HT-29 (cell line): ENCODE measurements around the gene RBM20. TPM values are rescaled to one million over a fixed set of nuclear protein-coding genes. Genes with fewer than 3 reads are reported as not detected.
"Not testable (repeated sequence)": the region's sequence is repeated elsewhere in the genome, so short reads cannot be mapped to it uniquely, and the experiment has no call there.

Experiments
- DNase-seq: peaks from one replicate; pipeline ENCODE4 v3.0.0-alpha.2; 2015; ENCODE audit warnings: low spot score
- total RNA-seq: library from RNA; depleted of rRNA; stranded (reverse); fragments of >200 nt; shearing (Covaris generic); gene quantifications from 2 replicates; pipeline ENCODE4 v1.2.3, GENCODE V29; 2014; rRNA removed

Gene RBM20
- 0.13 TPM in 1 of 2 replicates, not detected in the other for total RNA-seq

DNA sequence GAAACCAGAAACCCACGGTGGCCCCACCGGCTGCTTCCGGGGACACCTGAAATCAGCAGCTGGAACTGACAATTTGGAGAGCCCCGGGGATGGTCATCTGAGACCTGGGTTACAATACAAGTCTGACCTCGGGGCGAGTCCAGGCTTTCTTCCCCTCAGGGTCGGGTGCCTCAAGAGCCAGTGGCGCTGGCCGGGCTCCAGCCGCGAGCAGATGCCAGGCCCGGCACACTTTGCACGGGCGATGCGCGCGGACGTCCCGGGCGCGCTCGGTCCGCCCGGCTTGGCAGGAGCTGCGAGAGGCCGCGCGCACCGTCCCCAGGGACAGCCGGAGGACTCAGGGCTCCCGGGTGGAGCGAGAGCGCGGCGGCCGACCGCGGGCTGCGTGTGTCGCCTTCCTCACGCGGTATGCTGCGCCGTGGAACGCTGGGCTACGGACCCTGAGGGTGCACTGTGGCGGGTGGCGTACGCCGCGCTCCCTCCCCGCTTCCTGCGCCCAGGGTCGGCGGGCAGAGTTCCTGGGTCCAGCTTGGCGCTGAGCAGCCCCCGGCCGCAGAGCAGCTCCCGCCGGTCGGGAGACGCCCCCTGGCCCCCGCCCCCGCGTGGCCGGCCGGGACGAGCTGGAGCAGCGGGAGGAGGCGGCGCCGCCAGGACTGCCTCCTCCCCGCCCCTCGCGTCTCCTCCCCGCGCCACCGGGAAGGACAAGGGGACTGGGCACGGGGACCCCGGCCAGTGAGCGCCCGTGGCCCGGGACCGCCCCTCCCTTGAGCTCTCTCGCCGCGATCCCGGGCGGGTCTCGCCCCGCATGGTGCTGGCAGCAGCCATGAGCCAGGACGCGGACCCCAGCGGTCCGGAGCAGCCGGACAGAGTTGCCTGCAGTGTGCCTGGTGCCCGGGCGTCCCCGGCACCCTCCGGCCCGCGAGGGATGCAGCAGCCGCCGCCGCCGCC, at the start of gene RBM20:
Gene RBM20, plus strand, starts transcription at position 684 of the 945 bp plus-strand sequence. Its CDS starts 119 bp downstream, at position 803.
- no peak for DNase-seq

DNA sequence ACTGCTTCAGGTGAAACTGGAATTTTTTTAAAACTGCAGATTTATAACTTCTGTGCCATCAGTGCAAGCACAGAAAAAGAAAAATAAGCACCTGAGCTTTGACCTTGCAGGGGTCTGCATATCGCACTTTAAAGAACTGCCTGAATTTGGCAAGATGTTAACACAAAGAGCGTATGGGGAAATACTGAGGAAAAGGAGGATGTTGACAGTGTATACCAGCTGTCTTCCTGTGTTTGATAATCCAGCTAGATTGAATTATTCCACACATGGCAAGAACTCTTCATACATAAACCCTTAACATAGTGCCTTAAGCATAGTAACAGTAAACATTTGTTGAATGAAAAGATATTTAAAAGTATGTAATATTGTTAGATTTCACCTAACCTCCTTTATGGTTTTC, 46.7 kb upstream of the RBM20 start:
- no peak for DNase-seq

DNA sequence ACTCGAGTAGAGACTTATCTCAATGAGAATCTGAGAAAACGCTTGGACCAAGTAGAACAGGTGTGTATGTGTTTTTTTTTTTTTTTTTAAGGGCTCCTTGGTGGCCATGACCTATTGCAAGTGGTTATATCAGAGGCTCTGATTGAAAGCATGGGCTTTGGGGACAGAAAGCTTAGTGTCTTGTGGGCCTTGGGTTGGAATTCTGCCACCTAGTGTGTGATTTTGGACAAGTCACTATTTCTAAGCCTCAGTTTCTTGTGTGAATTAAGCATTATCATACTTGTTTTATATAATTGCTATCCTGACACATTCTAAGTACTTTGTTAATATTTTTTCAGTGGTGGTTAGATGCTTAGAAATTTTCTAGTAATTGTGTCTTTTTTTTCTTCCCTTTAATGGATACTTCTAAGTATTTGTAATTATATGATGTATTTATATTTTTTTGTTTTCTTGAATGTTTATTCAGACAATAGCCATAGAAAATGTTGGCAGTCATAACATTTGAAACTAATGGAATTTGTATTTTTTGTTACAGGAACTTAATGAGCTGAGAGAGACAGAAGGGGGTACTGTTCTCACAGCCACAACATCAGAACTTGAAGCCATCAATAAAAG, 43.5 kb upstream of the RBM20 start:
- DNase-seq: peak; percentile 79

DNA sequence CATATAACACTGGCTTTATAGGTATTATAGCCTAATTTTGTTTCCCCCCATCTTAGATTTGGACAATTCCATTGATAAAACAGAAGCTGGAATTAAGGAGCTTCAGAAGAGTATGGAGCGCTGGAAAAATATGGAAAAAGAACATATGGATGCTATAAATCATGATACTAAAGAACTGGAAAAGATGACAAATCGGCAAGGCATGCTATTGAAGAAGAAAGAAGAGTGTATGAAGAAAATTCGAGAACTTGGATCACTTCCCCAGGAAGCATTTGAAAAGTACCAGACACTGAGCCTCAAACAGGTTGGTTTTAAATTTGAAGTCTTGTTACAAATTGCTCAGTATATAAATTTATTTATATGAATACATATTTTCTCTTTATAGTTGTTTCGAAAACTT, 42.6 kb upstream of the RBM20 start:
- DNase-seq: no peak

DNA sequence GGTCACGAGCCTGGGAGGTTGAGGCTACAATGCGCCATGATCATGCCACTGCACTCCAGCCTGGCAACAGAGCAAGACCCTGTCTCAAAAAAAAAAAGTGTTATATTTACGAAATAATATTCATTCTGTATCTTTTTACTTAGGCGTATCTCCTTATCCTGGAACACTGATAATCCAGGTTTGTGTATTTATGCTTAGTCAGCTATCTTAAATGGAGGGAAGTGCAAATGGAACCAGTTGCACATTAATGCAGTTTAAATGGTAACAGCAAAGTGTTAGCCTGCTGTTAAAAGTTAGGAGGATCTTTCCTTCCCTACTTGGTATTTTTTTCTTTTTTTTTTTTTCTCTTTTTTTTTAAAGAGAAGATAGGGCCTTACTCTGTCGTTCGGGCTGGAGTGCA, 36.0 kb upstream of the RBM20 start:
- no peak for DNase-seq

DNA sequence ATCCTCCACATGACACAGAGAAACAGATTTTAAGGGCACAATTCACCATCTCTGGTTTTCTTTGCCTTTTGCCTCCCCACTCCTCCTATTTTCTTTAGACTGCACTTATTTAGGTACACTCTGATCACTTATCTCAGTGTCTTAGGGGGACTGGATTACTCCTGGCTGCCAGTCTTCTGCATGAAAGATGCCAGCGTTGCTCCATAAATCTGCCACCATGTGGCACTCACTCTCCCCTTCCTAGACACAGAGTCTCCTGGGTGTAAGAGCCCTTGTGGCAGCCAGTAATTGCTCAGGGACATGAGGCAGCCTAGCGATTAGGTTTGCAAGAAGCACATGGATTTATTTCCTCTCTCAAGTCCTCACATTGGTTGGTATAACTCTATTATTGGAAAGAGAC, 34.5 kb upstream of the RBM20 start:
- DNase-seq: peak; percentile 19

DNA sequence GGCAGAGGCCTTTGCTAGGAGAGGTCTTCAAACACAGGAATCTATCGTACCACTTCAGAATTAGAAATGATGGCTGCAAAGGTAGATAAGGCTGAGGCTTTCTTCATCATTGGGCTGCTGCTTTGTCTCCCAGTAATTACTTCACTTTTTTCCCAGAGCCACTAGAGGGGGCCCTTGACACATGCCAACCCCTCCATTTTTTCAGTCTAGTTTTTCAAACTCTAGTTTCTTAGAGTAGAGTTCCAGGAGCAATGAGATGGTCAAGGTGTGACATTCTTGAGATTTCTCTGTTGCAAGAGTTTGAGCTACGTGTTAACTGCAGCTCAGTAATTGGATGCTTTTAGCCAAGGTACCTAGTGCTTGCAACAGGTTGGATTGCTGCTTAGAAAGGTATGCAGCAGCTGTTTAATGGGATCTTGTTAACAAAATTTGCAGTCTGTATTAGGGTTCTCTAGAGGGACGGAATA, 33.8 kb upstream of the RBM20 start:
- peak; percentile 74 for DNase-seq

DNA sequence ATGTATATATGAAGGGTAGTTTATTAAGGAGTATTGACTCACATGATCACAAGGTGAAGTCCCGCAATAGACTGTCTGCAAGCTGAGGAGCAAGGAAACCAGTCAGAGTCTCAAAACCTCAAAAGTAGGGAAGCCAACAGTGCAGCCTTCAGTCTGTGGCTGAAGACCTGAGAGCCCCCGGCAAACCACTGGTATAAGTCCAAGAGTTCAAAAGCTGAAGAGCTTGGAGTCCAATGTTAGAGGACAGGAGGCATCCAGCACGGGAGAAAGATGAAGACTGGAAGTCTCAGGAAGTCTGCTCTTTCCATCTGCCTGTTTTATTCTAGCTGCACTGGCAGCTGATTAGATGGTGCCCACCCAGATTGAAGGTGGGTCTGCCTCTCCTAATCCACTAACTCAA, 33.4 kb upstream of the RBM20 start:
- DNase-seq: not testable (repeated sequence)

DNA sequence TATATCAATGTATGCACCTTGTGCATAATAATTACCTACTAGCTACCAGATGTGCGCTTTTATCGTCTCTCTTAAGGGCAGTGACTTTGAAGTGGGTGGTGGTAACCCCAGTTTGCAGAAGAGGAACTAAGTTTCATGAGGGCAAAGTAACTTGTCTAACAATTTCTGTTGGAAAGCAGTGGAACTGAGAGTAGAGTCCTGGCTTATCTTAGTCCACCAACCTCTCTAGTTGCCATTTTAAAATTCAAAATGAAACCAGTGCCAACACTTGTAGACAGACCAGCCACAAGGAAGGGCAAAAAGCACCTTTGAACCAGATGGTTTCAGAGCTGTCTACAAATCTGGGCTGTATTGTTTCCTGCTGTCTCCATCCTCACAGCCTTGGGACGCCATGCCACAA, 32.0 kb upstream of the RBM20 start:
- DNase-seq: no peak

DNA sequence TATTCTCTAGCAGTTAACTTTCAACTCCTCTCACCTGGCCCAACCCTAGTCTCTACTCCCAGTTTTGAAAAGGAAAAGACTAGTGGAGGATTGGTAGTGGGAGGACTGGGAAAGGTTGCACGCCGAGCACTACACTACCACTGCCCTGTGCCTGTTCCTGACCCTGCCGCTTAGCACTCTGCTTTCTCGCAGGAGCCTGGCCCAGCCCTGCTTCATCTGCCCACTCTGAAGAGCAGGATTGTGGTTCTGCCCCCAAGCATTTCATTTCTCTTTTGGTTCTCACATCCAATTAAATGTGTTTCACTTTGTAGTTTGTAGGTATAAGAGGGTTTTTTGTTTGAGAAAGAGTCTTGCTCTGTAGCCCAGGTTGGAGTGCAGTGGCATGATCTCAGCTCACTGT, 31.5 kb upstream of the RBM20 start:
- no peak for DNase-seq

DNA sequence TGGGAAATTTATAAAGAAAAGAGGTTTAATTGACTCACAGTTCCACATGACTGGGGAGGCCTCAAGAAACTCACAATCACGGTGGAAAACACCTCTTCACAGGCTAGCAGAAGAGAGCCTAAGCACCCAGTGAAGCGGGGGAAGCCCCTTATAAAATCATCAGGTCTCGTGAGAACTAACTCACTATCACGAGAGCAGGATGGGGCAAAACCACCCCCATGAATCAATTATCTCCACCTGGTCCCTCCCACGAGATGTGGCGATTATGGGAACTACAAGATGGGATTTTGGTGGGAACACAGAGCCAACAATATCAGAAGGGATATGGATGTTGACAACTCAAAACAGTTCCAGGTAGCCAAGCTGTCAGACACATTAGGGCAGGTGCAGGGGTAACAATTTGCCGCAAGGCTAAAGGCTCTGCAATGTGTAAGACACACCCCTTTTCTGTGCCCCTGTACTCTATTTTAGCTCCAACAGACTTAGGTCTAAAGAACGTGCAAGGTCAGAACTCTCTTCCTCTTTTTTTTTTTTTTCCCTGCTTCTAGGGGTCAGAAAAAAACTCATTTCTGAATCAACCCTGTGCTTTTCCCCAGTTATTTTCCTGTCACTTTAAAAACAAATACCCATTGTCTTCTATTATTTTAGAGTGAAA, 30.7 kb upstream of the RBM20 start:
- no peak for DNase-seq

DNA sequence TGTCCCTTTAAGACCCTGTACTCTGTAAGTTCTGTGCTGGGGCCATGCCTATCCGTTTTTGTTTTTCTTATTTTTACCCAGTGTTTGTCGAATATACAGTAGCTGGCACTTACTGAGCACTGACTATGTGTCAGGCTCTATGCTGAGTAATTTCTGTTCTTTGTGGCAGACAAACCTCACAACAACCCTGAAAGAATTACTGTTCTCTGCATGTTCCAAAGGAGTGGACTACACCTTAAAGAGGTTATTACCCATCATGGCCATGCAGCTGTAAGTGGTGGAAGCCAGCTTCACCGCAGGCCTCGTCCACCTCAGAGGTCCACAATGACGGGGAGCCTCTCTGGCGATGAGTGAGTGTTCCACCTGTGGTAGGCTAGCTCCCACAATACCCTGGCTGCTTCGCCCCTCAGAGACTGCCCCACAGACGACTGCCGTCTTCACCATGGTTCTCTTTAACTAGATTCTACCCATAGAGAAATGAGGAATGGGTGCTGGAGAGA, 30.1 kb upstream of the RBM20 start:
- no peak for DNase-seq

DNA sequence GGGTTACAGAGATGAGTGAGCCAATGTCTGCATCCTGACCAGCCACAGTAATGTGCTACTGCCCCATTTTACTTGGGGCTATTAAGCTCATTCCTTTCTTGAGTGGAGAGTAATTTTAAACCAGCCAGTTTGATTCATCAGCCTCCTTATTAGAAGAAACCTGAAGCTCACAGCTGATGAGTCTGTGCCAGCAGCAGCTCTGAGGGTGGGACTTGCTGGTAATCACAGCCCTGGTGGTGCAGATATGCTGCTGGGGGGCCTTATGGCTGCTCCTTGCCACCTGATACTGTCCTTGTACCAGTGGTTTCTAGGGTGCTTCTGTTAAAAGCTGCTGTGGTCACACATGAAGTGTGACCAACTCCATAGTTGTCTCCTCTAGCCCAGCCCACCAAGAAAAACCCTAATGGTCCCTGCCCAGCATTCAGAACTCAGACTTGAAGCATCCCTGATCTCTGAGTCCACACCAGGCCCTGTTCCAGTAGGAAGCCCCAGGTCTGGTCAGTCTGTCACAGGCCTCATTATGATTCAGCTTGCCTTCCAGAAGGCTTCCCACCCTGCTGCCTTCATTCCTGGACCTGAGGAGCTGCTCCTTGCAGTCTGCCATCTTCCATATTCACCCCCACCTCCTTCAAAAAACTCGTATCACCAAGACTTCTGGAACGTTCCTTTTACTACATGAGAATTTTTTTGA, 28.9 kb upstream of the RBM20 start:
- DNase-seq: no peak

DNA sequence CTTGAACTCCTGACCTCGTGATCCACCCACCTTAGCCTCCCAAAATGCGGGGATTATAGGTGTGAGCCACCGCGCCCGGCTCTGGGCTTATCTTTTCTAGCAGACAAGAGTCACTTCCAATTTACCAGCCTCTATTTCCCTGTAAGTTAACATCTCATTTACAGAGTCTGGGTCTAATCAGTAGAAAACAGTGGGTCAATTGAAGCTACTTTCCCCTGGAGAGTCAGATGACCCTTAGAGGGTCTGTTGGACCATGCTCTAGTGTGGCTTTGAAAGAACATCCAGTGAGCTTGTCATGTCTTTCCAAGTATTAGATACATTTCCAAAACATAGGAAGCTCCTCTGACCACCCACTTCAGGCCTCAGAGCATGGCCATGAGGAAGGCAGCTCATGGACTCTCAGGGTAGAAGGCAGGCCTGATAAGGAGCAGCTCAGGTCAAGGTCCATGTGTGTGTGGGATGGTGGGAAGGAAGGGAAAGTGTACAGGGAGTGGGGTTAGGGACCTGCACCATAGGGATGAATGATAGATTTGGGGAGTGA, 27.6 kb upstream of the RBM20 start:
- DNase-seq: no peak

DNA sequence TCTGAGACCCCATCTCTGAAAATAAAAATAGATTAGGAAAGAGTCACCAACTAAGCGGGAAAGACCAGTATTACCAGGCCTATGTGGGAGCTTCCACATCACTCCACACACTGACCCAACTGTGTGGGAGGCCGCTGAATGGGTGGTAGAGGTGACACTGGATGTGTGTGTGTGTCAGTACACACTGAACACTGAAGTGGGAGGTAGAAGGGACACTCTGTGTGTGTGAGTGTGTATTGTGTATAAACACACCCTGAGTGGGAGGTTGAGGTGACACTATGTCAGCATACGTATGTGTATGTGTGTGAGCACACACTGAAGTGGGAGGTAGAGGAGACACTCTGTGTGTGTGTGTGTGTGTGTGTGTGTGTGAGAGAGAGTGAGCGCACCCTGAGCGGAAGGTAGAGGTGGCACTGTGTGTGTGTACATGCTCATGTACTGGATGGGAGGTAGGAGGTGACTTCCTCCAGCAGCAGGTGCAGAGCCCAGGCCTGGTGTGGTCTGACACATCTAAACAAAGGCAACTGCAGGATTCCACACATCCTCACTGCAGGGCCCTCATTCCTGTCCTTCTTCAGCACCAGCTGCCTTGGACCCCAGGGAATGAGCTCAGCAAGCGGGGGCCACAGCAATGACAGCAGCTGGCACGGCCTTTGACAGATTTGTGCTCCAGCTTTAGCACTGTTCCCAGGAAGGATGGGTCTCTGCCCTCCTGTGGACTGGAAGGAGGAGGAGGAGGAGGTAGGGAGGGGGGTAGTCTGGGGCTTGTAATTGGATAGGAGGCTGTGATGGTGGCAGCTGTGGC, 26.5 kb upstream of the RBM20 start:
- DNase-seq: no peak

DNA sequence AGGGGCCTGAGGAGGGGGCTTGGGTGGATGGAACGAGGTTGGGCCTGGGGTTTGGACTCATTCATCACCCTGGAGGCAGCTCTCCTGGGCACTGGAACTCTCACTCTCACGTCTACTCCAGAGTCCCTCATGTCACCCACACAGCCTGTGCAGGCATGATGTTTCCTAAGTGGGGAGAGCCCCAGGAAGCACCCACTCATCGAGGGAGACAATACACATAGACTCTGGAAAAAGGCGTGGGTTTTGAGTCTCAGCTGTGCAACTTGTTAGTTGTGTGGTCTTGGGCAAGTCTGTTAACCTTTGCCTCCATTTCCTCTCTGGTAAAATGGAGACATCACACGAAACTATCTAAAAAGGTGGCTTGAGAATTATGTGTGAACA, 25.9 kb upstream of the RBM20 start:
- no peak for DNase-seq

DNA sequence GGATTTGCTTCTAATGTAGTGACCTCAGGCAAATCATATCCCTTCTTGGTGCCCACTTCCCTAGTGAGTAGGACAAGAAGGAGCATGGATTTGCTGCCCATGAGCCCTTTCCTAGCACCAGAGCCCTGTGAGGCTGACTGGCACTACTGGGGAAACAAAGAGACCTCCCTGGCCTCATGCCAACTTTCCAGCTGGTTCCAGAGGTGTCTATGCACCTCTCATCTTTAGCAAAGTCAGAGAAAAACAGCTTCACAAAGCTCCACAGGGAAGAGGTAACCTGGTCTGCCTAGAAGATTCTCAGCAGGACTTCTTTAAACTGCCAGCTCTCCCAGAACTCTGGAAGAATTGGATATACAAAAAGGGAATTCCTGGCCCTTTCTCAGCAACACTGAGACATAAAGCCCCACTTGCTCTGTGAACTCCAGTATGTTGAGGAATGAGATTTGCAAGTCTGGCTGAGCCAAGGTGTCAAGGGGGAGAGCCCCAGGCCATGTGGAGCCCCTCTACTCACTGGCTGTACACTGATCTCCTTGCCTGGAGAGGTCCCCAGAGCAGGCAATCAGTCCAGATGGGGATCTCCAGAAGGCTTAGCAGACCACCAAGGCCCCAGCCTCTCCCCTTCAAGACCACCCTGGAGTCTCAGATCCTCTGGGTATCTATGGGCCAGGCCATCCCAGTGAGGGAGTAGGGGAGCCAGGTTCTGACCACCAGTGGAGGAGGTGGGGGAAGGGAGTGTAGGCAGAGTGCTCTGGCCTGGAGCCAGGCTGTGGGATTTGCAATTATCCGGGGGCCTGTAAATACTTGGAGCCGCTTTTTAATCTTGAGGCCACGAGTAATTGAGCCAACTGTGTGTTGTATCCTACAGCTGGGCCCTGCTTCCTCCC, 24.4 kb upstream of the RBM20 start:
- DNase-seq: no peak

DNA sequence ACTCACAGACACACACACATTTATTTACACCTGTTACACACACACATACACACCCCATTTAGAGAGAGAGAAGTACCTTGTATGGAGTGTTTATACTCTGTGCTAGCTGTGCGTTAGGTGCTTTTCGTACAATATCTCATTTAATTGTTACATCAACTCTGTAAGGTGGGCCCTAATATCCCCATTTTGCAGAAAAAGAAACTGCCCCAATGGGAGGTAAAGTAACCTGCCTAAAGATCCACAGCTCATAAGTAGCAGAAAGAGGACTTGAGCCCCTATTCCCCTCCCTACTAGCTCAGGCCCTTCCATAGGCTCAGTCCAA, 23.8 kb upstream of the RBM20 start:
- no peak for DNase-seq

DNA sequence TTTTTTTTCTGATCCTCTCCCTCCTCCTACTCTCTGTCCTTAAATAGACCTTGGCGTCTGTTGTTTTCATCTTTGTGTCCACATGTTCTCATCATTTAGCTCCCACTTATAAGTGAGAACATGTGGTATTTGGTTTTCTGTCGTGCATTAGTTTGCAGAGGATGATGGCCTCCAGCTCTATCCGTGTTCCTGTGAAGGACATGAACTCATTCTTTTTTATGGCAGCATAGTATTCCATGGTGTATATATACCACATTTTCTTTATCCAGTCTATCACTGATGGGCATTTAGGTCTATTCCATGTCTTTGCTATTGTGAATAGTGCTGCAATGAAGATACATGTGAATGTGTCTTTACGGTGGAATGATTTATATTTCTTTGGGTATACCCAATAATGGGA, 20.8 kb upstream of the RBM20 start:
- not testable (repeated sequence) for DNase-seq
